ENCODE data around the gene MPST. TPM values are rescaled to one million over a fixed set of nuclear protein-coding genes. Genes with fewer than 3 reads are reported as not detected.

Gene MPST
- total RNA-seq, 8 experiments from 2014 or later, result 18.3 to 43.2 (median 22.7) TPM

- Histone ChIP-seq H3K4me1 (replicated peaks in 1 of 2) (peaks cover 0 to 6% of the 10 kb centered on the region in 2 donors), H3K27ac (no peak overlapping the region), H3K4me3 (no peak overlapping the region)
- no peak for ATAC-seq (replicated peaks in 6 of 8)
- WGBS, 10 experiments, result 84 to 100% methylated on average over 2 to 5 of the region's 13 CpGs; no CpG with 5 or more reads in 8 of the 10 experiments
- in situ Hi-C loops (cut with MboI; ENCODE audit: low pct_unique_long_range_greater_than_20kb in 2 of 9, low sequenced_read_pairs in 9 of 9, unreplicated experiment in 9 of 9), result no loop called here
These were observed 36.7 kb downstream of the MPST start for GRCh38 chr22:37056246-37056645.

- H3K27ac ChIP-seq, result no peak overlapping the region
- in situ Hi-C loops (cut with MboI; ENCODE audit: low pct_unique_long_range_greater_than_20kb in 2 of 9, low sequenced_read_pairs in 9 of 9, unreplicated experiment in 9 of 9), result no loop called here
- peaks cover 0 to 4% of the 10 kb centered on the region in 2 donors for H3K4me1 ChIP-seq (replicated peaks in 1 of 2)
- no peak for ATAC-seq (replicated peaks in 6 of 8)
- WGBS, 10 experiments, result 100% methylated on average over 3 of the region's 9 CpGs; no CpG with 5 or more reads in 9 of the 10 experiments
- H3K4me3 ChIP-seq, result no peak overlapping the region
These were observed 37.7 kb downstream of the MPST start for GRCh38 chr22:37057226-37057625.

DNA sequence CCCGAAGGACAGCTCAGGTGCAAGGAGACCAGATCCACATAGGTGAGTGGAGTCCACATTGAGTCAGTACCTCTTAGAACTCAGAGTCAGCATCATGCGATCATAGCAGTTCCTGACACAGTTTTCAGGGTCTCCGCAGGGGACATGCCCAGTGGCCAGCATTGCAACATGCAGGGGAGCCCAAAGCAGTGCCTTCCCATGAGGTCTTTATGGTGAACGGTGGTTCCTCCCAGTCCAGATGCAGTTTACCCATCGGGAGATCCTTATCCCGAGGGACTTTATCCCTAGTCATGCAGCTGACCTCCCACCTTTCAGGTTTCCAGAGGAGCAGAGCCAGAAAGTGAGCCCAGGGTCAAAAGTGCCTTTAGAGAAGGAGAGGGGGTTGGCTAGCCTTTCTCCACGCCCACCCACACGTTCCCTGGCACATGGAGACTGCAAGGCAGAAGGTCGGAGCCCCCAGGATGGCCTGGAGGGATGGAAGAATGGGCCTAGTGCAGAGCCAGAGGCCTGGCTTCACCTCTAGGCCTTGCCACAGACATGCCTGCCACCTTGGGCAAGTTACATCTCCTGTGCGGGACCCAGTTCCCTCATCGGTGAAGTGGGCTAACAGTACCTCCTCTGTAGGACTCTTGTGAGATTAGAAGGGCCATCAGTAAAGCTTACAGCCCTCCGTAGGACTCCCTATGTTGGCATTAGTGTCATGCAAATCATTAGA is 38.4 kb downstream of the MPST start:
- Histone ChIP-seq H3K4me1 (replicated peaks in 1 of 2) (peaks cover 0 to 2% of the 10 kb centered on the region in 2 donors), H3K27ac (no peak overlapping the region), H3K4me3 (no peak overlapping the region)
- in situ Hi-C loops (cut with MboI; ENCODE audit: low pct_unique_long_range_greater_than_20kb in 2 of 9, low sequenced_read_pairs in 9 of 9, unreplicated experiment in 9 of 9), result no loop called here
- no peak for ATAC-seq (replicated peaks in 6 of 8)
- 50 to 100% (median 92%) methylated on average over 1 to 5 of the region's 12 CpGs; no CpG with 5 or more reads in 2 of the 10 experiments for WGBS, 10 experiments

GRCh38 chr22:37058917-37059701 is 39.6 kb downstream of the MPST start:
- ATAC-seq (replicated peaks in 6 of 8), result no peak
- WGBS, 10 experiments, result 100% methylated on average over 2 of the region's 28 CpGs; no CpG with 5 or more reads in 9 of the 10 experiments
- Histone ChIP-seq H3K27ac (no peak overlapping the region), H3K4me3 (no peak overlapping the region), H3K4me1 (replicated peaks in 1 of 2) (peaks cover 0 to 2% of the 10 kb centered on the region in 2 donors)
- in situ Hi-C loops (cut with MboI; ENCODE audit: low pct_unique_long_range_greater_than_20kb in 2 of 9, low sequenced_read_pairs in 9 of 9, unreplicated experiment in 9 of 9), result no loop called here

DNA sequence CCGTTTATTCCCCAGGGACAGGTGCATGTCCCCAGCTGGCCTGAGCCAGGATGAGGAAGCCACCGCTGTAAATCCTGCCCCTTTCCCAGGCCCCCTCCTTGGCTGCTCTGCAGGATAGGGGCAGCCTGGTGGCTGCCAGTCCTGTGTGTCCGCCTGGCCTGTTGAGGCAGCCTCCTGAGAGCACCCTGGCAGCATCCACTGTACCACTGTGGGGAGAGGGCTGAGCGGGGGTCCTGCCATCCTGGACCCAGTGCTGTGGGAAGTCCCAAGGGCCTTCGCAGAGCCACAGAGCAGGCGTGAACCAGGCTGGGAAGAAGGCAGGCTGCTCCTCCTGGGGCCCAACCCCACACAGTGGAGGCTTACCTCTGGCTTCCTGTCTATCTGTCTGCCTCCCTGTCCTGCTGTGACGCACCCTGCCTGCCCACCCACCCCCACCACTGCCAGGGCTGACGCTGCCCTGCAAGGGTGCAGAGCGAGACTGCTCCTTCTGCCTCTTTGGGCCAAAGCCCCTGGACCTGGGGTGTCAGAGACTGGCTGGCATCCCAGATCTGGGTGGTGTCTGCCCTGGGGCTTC is 40.4 kb downstream of the MPST start:
- peaks cover 0 to 2% of the 10 kb centered on the region in 2 donors for H3K4me1 ChIP-seq (replicated peaks in 1 of 2)
- 90 to 100% methylated on average over 1 to 2 of the region's 9 CpGs; no CpG with 5 or more reads in 8 of the 10 experiments for WGBS, 10 experiments
- in situ Hi-C loops (cut with MboI; ENCODE audit: low pct_unique_long_range_greater_than_20kb in 2 of 9, low sequenced_read_pairs in 9 of 9, unreplicated experiment in 9 of 9), result no loop called here
- H3K4me3 ChIP-seq, result no peak overlapping the region
- ATAC-seq (replicated peaks in 6 of 8), result peak in 1 of 8 experiments; percentile 14
- no peak overlapping the region for H3K27ac ChIP-seq

GRCh38 chr22:37060801-37061610 is 41.5 kb downstream of the MPST start:
- Histone ChIP-seq H3K4me3 (no peak overlapping the region), H3K27ac (no peak overlapping the region), H3K4me1 (replicated peaks in 1 of 2) (peaks cover 0 to 2% of the 10 kb centered on the region in 2 donors)
- ATAC-seq (replicated peaks in 6 of 8), result peak in 2 of 8 experiments; percentile 7 to 19
- 20 to 95% (median 76%) methylated on average over 2 to 8 of the region's 28 CpGs; no CpG with 5 or more reads in 4 of the 10 experiments for WGBS, 10 experiments
- in situ Hi-C loops (cut with MboI; ENCODE audit: low pct_unique_long_range_greater_than_20kb in 2 of 9, low sequenced_read_pairs in 9 of 9, unreplicated experiment in 9 of 9), result no loop called here

DNA sequence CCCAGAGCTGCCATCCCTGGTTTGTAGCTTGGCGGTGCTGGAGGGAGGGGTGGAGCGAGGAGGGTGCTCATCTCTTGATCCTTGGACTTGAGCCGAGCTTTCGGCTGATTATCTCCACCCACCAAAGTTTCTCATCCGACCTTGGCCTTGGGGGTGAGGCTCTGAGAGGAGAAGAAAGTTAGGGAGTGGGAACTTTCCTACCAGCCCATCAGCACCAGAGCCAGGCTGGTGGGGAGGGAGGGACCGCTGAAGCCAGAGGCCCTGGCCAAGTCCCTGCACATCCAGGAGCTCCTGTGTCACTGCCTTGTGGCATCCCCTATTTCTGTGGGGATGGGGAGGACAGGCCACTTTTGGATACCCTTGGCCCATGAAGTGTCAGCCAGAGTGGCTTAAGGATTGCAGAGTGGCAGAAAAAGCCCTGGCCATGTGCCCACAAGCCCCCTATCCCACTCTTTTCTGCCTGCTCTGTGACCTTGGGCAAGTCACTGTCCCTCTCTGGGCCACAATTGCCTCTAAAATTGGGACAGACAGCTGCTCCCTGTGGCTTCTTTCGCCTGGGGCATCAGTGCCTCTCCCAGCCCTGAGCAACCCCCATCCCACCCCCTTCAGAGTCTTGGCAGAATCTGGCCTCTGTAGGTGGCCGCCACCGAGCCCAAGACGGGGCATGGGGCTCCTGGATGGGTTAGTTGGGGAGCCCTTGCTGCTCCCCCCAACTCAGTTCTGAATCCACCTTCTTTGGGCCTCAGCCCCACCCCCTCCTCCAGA is 42.3 kb downstream of the MPST start:
- ATAC-seq (replicated peaks in 6 of 8), result peak in 1 of 8 experiments; percentile 2
- Histone ChIP-seq H3K27ac (no peak overlapping the region), H3K4me3 (no peak overlapping the region), H3K4me1 (replicated peaks in 1 of 2) (peaks cover 0 to 2% of the 10 kb centered on the region in 2 donors)
- in situ Hi-C loops (cut with MboI; ENCODE audit: low pct_unique_long_range_greater_than_20kb in 2 of 9, low sequenced_read_pairs in 9 of 9, unreplicated experiment in 9 of 9), result no loop called here
- 60 to 87% (median 80%) methylated on average over 1 to 4 of the region's 10 CpGs; no CpG with 5 or more reads in 5 of the 10 experiments for WGBS, 10 experiments

DNA sequence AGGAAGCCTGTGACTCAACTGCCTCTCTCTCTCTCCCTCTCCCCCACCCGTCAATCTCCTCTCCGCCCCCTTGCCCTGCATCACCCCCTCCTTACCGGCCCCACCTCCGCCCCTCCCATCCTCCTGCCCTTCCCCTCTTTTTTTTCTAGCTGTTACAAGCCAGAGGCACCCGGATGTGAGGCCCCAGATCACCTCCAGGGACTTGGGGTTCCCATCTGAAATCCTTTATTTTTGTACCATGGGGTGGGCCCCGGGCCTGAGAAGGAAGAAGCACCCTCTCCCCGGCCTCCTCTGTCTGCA is 42.8 kb downstream of the MPST start:
- Histone ChIP-seq H3K27ac (no peak overlapping the region), H3K4me3 (no peak overlapping the region), H3K4me1 (replicated peaks in 1 of 2) (peaks cover 0 to 2% of the 10 kb centered on the region in 2 donors)
- WGBS, 10 experiments, result no CpG with 5 or more reads among the region's 7 CpGs
- in situ Hi-C loops (cut with MboI; ENCODE audit: low pct_unique_long_range_greater_than_20kb in 2 of 9, low sequenced_read_pairs in 9 of 9, unreplicated experiment in 9 of 9), result no loop called here
- peak in 4 of 8 experiments; percentile 8 to 43 (median 23) for ATAC-seq (replicated peaks in 6 of 8)

- in situ Hi-C loops (cut with MboI; ENCODE audit: low pct_unique_long_range_greater_than_20kb in 2 of 9, low sequenced_read_pairs in 9 of 9, unreplicated experiment in 9 of 9), result no loop called here
- ATAC-seq (replicated peaks in 6 of 8), result peak in 4 of 8 experiments; percentile 13 to 55 (median 14)
- 60 to 100% methylated on average over 1 of the region's 15 CpGs; no CpG with 5 or more reads in 8 of the 10 experiments for WGBS, 10 experiments
- Histone ChIP-seq H3K4me3 (no peak overlapping the region), H3K27ac (no peak overlapping the region), H3K4me1 (replicated peaks in 1 of 2) (peaks cover 0 to 2% of the 10 kb centered on the region in 2 donors)
These were observed 43.3 kb downstream of the MPST start for GRCh38 chr22:37062702-37063381.

DNA sequence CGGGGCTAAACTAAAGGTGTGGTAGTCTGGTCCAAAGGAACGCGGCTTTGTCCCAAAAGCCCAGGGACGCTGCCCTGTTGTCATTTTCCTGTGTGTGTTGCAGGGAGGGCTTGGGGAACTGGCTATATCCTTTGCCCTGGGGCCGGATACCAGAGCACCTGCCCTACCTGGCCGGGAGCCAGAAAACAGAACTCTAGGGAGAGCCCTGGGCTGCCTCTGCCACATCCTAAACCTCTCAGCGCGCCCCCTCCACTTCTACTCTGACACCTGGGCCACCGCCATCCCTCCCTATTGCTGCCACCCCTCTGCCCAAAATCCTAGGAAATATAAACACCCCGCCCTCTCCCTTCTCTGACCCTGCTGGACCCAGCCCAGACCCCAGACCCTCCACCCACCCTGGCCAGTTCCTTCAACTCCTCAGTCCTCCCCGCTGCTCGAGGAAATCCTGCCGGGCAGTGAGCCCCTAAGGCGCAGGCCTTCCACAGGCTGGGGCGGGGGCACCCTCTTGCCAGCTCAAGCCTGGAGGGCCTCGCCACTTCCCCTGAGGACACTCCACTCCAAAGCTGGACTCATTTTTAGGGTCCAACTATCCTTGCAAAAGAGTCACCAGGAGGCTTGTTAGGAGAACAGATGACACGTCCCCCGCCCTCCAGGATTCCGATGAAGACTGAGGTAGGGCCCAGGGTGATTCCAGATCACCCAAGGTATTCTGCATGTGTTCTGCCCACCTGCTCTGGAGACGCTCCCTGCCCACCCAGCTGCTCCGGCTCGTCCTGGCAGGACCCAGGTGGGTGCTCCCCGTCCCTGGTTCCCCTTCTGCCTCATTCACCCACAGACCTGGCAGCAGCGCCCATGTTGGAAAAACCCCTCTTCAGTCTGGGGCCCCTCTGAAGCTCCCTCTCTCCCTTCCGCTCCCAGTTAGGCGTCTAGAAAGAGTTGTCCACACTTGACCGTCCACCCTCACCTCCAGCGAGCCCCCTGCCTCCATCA is 44.2 kb downstream of the MPST start:
- 77 to 100% (median 80%) methylated on average over 1 to 3 of the region's 28 CpGs; no CpG with 5 or more reads in 7 of the 10 experiments for WGBS, 10 experiments
- Histone ChIP-seq H3K27ac (no peak overlapping the region), H3K4me3 (no peak overlapping the region), H3K4me1 (replicated peaks in 1 of 2) (peaks cover 0 to 3% of the 10 kb centered on the region in 2 donors)
- ATAC-seq (replicated peaks in 6 of 8), result peak in 1 of 8 experiments; percentile 32
- in situ Hi-C loops (cut with MboI; ENCODE audit: low pct_unique_long_range_greater_than_20kb in 2 of 9, low sequenced_read_pairs in 9 of 9, unreplicated experiment in 9 of 9), result no loop called here

DNA sequence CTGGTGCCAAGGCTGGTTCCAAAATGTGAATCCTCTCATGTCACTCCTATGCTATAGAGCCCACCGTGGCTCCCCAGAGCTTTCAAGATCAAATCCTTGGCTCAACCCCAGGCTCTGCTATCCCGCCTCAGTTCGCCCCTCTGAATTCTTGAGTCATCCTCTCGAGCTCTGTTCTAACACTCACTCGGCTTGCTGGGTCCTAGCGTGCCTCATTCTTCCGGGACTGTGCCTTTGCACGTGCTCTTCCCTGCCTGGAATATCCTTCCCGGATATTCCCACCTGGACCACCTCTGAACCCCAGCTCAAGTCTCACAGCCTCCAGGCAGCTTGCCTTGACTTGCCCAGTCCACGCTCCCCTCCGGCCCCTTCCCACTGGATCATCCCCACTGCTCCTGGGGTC is 45.0 kb downstream of the MPST start:
- Histone ChIP-seq H3K4me3 (no peak overlapping the region), H3K27ac (no peak overlapping the region), H3K4me1 (replicated peaks in 1 of 2) (peaks cover 0 to 5% of the 10 kb centered on the region in 2 donors)
- in situ Hi-C loops (cut with MboI; ENCODE audit: low pct_unique_long_range_greater_than_20kb in 2 of 9, low sequenced_read_pairs in 9 of 9, unreplicated experiment in 9 of 9), result no loop called here
- no peak for ATAC-seq (replicated peaks in 6 of 8)
- 58 to 100% (median 84%) methylated on average over 1 to 6 of the region's 11 CpGs; no CpG with 5 or more reads in 5 of the 10 experiments for WGBS, 10 experiments
